GM15510 (cell line): ENCODE results near the gene DEPDC5.

Source experiments
- POLR2A ChIP-seq: IDR thresholded peaks from 3 replicates; pipeline ENCODE4 v1.6.1; 2011; ENCODE audit warnings: borderline replicate concordance; ENCODE audit not compliant: insufficient read length; ENCODE audit errors: extremely low read depth

DEPDC5 gene

DNA sequence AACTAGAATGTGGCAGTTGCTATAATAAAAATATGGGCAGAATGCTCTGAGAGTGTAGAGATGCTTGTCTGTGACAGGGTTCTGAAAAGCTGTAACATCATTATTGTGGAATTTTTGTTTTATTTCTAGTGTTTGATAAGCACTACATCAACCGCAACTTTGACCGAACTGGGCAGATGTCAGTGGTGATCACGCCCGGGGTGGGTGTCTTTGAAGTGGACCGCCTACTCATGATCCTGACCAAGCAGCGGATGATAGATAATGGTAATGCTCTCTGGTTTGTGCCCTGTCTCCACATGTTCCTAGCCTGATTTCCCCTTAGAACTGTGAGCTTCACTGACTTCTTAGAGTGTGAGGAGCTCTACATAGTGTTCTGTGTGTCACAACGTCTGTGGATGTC, 48.8 kb downstream of the DEPDC5 start:
- no peak for TF ChIP-seq POLR2A

DNA sequence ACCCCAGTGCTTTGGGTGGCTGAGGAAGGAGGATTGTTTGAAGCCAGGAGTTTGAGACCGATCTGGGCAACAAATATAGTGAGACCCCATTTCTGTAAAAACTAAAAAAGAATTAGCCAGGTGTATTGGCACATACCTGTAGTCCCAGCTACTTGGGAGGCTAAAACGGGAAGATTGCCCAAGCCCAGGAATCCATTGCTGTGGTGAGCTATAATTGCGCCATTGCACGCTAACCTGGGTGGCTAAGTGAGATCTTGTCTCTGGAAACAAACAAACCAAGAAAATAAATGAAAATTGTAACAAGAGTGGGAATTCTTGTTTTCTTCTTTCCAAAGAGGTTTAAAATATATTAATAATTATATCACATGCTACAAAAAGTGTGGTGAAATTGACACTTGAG, 52.9 kb downstream of the DEPDC5 start:
- TF ChIP-seq POLR2A = no peak

DNA sequence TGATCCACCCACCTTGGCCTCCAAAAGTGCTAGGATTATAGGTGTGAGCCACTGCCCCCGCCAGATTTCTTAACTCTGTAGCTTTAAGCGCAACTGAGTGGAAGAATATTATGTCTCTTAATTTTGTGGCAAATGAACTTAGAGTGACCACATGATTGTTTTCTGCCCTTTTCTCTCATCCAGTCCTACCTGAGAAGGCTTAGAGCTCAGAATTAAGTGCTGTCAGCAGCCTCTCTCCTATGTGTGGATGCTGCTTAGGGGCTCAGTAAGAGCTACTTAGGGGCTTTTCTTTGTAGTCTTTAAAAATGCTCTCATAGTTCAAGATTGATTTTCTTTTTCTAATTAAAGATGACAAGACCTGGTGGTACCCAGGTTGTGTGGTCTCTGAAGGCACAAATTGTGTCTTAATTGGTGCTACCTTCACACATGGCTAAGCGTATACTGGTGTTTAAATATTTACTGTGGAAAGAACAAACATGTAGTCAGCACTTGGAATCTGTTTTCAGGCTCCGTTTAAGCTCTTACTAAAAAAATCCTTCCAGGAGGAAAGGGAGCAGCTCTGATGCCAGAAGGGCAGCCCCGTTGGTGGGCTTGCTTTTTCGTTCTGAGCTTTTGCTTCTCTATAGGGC, 59.3 kb downstream of the DEPDC5 start:
- TF ChIP-seq POLR2A = no peak

GRCh38 chr22:31814942-31815341, 61.1 kb downstream of the DEPDC5 start:
- no peak for TF ChIP-seq POLR2A

GRCh38 chr22:31816750-31817149, 62.9 kb downstream of the DEPDC5 start:
- no peak for TF ChIP-seq POLR2A

DNA sequence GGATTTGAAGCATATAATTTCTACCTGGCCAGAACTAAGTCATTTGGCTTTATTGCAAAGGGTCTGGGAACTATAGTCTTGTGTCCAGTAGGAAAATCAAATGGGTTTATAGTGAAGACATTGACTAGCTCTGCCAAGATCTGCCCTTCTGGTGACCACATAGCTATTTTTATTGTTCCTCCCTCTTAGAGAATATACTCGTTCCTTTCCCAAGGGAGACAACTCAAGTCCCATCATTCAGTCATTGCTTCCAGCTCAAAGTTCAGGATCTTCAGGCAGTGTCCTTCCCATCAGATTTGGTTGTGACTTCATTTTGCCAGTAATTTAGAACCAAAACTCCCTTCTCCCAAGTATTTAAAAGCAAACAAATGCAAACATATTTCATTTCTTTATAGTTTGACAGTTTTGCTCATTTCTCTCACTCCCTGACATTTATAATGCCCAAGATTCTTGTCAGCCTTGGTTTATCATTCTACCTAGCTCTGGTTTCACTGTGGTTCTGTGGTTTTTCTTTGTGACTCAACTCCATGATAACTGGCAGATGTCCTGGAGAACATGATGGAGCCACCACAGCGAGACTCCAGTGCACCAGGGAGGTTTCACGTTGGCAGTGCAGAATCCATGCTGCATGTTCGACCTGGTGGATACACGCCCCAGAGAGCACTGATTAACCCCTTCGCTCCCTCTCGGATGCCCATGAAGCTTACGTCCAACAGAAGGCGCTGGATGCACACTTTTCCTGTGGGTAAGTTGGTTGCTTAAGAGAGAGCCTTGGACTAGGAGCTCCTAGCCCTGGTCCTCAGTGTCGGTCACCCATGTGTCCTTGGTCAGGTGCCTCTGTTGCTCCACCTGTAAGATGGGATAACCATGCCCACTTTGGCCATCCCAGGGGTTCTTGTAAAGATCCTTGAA, 64.9 kb downstream of the DEPDC5 start:
- TF ChIP-seq POLR2A = no peak

DNA sequence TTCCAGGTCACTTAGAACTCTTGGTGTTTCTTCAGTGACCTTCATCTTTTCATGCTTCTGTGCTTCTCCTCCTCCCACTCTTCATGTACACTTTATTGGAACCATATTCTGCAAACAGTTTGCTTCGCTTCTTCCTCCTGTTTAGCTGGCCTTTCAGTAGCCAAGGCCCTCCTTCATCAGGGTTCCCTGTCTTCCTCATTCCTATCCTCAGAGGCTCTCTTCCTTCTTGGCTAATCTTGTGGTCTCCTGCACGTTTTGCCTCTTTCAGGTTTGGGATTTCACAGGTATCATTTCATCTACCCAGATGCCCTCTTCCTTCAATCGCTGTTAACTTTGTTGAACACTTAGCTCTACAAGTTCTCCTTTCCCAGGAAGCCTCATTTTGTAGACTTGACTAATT, 66.8 kb downstream of the DEPDC5 start:
- no peak for TF ChIP-seq POLR2A

DNA sequence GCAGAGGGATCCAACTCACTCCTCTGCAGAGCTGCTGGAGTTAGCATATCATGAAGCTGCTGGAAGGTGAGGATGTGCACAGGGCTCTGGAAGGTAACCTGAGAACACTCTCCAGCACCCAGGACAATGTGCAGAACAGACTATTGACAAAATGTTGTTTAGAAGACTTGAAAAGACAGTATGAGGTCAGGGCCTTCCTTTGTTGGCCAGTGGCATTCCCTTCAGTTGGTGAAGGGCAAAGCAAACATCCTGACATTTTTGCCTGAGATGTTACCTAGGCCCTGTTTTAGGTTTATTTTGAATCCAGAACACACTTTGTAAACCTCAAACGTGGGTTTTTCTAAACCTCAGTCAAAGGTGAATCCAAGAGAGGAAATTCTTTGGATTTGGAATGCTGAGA, 67.8 kb downstream of the DEPDC5 start:
- no peak for TF ChIP-seq POLR2A

DNA sequence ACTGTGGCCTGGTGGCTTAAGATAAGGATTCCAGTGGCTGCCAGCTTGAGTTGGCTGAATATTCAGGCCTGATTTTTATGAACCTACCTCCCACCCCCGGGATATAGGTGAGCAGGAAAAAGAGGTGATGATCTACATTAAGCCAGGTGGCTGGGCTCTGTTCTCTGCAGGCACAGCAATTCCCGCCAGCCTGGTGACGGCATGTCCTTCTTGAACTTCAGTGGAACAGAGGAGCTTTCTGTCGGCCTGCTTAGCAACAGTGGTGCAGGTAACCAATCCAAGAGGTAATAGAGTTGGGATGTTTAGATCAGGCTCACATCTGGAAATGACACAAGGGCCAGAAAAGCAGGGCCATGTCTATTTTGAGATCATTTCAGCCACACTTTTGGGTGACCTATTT, 68.7 kb downstream of the DEPDC5 start:
- no peak for TF ChIP-seq POLR2A

DNA sequence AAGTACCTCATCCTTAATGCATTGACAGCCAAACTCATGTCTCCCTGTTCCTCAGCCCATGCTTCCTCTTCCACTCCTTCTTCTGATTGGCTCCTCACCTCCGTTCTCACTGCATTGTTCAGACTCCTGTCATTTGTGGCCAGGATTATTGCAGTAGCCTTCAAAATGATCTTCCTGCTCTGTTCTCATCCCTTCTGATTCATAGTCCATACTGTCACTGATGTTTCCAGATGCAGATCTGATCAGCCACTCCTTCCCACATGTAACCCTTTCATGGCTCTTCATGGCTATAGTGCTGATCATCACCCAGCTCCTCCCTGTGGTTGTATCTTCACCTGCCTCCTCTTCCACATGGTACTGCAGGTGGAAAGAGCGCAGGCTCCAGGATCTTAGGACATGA, 71.7 kb downstream of the DEPDC5 start:
- no peak for TF ChIP-seq POLR2A

DNA sequence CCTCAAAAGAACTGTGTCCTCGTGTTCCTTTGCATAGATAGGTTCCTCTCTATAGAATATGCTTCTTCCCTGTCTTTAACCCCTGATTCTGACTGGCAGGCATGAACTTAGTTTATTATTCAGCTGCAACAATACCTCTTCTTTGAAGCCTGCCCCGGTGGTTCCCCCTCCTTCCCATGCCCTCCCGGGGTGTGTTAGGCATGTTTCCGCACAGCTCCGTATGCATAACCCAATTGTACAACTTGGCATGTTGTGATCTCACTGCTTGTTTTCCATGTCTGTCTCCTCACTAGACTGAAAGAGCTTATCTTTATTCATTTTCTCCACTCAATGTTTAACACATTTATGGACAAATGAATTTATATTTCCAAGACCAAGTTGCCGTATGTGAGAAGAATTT, 72.6 kb downstream of the DEPDC5 start:
- no peak for TF ChIP-seq POLR2A

GRCh38 chr22:31828739-31829138, 74.9 kb downstream of the DEPDC5 start:
- TF ChIP-seq POLR2A = no peak

- no peak for TF ChIP-seq POLR2A
Measured at GRCh38 chr22:31829505-31829904, 75.7 kb downstream of the DEPDC5 start.

DNA sequence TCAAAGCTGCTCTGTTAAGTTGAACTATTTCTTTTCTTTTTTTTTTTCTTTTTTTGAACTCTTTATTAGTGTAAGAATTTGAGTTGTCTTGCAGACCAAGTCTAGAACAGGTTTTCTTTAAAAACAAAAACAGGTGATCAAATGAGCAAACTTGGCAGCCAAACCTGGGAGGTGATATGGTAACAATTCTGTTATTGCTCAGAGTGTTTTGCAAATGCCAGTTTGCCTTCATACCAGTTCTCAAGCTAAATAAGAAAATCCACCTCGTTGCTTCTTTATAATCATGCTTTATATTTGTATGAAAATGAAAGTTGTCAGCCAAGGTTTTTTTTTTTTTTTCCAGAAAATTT, 76.9 kb downstream of the DEPDC5 start:
- no peak for TF ChIP-seq POLR2A

DNA sequence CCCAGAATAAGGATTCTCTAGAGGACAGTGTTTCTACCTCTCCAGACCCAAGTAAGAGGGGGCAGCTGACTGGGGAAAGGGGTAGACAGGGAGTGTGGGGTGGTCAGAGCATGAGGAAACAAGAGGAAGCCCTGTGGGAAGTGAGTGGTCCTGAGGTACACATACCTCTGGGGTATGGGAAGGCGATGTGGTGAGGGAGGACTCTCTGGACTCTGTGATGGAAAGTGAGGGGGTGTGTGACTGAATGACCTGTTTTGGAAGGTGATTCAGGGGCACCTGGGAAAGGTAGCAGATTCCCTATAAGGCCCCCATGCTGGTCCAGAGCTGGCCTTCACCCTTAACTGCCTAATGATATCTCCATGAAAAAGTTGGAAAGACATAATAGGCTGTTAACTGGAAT, 80.1 kb downstream of the DEPDC5 start:
- no peak for TF ChIP-seq POLR2A

DNA sequence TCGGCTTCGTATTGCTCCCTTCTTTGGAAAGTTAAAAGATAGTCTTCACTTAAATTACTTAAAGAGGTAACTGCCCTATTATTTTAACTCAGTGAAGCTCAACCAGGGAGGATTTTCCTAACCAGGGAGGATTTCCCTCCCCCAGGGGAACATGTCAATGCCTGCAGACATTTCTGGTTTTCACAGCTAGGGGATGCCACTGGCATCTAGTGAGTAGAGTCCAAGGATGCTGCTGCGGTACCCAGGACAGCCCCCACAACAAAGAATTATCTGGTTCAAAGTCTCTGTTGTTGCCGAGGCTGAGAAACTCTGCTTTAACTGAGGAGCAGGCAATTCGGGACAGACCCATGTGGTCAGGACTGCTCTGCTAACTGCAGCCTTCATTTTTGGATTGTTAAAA, 82.2 kb downstream of the DEPDC5 start:
- no peak for TF ChIP-seq POLR2A
